GM23338 (cell line): ENCODE results near the gene NCKAP5. TPM values are rescaled to one million over a fixed set of nuclear protein-coding genes. Genes with fewer than 3 reads are reported as not detected.

Source experiments
- ATAC-seq: fragments of 200-7000 bp; cut with Tn5 transposase; 3 replicates; pipeline ENCODE4 v1.9.1; 2020
- DNase-seq: peaks from one replicate; pipeline ENCODE4 v3.0.0-alpha.2; 2015; ENCODE audit warnings: low spot score
- H2AFZ ChIP-seq: fragments of 200-600 bp; sonication (generic); 2 replicates; pipeline ENCODE4 v1.8.0; 2016; ENCODE audit warnings: antibody characterized with exemption, mild to moderate bottlenecking, moderate library complexity
- H3F3A ChIP-seq: fragments of 200-600 bp; sonication (generic); replicated peaks from 2 replicates; pipeline ENCODE4 v1.8.0; 2017; ENCODE audit warnings: antibody characterized with exemption, mixed run types, low read depth
- H3K27ac ChIP-seq: fragments of 200-600 bp; sonication (generic); 2 replicates; pipeline ENCODE4 v1.6.1; 2016; ENCODE audit warnings: low read depth
- H3K27me3 ChIP-seq: fragments of 200-600 bp; sonication (generic); 2 replicates; pipeline ENCODE4 v1.8.0; 2016; ENCODE audit warnings: mild to moderate bottlenecking, mixed run types, moderate library complexity; ENCODE audit not compliant: insufficient read depth
- H3K36me3 ChIP-seq: fragments of 200-600 bp; sonication (generic); 2 replicates; pipeline ENCODE4 v1.8.0; 2016; ENCODE audit warnings: mild to moderate bottlenecking; ENCODE audit not compliant: insufficient read depth
- H3K4me1 ChIP-seq: fragments of 200-600 bp; sonication (generic); 2 replicates; pipeline ENCODE4 v1.8.0; 2016; ENCODE audit warnings: mild to moderate bottlenecking, moderate library complexity; ENCODE audit not compliant: insufficient read depth
- H3K4me2 ChIP-seq: fragments of 200-600 bp; sonication (generic); 2 replicates; pipeline ENCODE4 v1.7.1; 2017; ENCODE audit warnings: mixed run types
- H3K4me3 ChIP-seq: fragments of 200-600 bp; sonication (generic); 2 replicates; pipeline ENCODE4 v1.6.1; 2016; ENCODE audit warnings: mixed run types
- H3K79me2 ChIP-seq: fragments of 200-600 bp; sonication (generic); replicated peaks from 2 replicates; pipeline ENCODE4 v1.8.0; 2017; ENCODE audit warnings: mild to moderate bottlenecking; ENCODE audit not compliant: insufficient read depth
- H3K9me2 ChIP-seq: fragments of 200-600 bp; sonication (generic); 2 replicates; pipeline ENCODE4 v1.8.0; 2017; ENCODE audit not compliant: insufficient read depth
- H4K20me1 ChIP-seq: fragments of 200-600 bp; sonication (generic); replicated peaks from 2 replicates; pipeline ENCODE4 v1.8.0; 2017; ENCODE audit warnings: mild to moderate bottlenecking; ENCODE audit not compliant: insufficient read depth
- H3K27ac Mint-ChIP-seq: 2 replicates; pipeline ENCODE4 v1.8.0; 2020; ENCODE audit warnings: inconsistent platforms, mild to moderate bottlenecking, moderate library complexity, mixed read lengths
- H3K27me3 Mint-ChIP-seq: 3 replicates; pipeline ENCODE4 v1.8.0; 2022; ENCODE audit warnings: low read depth, mild to moderate bottlenecking, moderate library complexity, mixed read lengths, inconsistent platforms; ENCODE audit not compliant: insufficient read depth, poor library complexity
- H3K36me3 Mint-ChIP-seq: 3 replicates; pipeline ENCODE4 v1.8.0; 2021; ENCODE audit warnings: low read depth, mild to moderate bottlenecking, inconsistent platforms, moderate library complexity, mixed read lengths
- H3K4me1 Mint-ChIP-seq: 3 replicates; pipeline ENCODE4 v1.8.0; 2020; ENCODE audit warnings: mild to moderate bottlenecking, inconsistent platforms, mixed read lengths
- H3K4me3 Mint-ChIP-seq: 3 replicates; pipeline ENCODE4 v1.8.0; 2021; ENCODE audit warnings: moderate library complexity, mild to moderate bottlenecking, inconsistent platforms, mixed read lengths
- H3K9me3 Mint-ChIP-seq: 3 replicates; pipeline ENCODE4 v1.8.0; 2020; ENCODE audit warnings: moderate library complexity, mild to moderate bottlenecking, inconsistent platforms, mixed read lengths
- CREB1 ChIP-seq: fragments of 250-450 bp; sonication (Bioruptor Pico); IDR thresholded peaks from 2 replicates; pipeline ENCODE4 v1.5.0; 2020; ENCODE audit warnings: low read depth, mild to moderate bottlenecking, moderate library complexity
- CTCF ChIP-seq, 2 experiments: fragments of 200-600 bp in 1 of 2; sonication (generic) in 1 of 2; conservative IDR thresholded peaks; 2 replicates each; pipeline versions ENCODE4 v1.5.1 to v1.6.1; 2016 to 2017; ENCODE audit warnings: antibody characterized with exemption in 2 of 2, low read depth in 2 of 2, mild to moderate bottlenecking in 2 of 2, moderate library complexity in 1 of 2
- ETS1 ChIP-seq: IDR thresholded peaks from 2 replicates; pipeline ENCODE4 v1.6.1; 2016; ENCODE audit warnings: antibody characterized with exemption
- EZH2 ChIP-seq: fragments of 200-600 bp; sonication (generic); IDR thresholded peaks from one replicate; pipeline ENCODE4 v1.8.0; 2017; ENCODE audit warnings: antibody characterized with exemption, mild to moderate bottlenecking, low read depth; ENCODE audit not compliant: unreplicated experiment
- EZH2phosphoT487 ChIP-seq: fragments of 200-600 bp; sonication (generic); IDR thresholded peaks from one replicate; pipeline ENCODE4 v1.8.1; 2018; ENCODE audit warnings: antibody characterized with exemption; ENCODE audit not compliant: unreplicated experiment
- JUNB ChIP-seq: IDR thresholded peaks from one replicate; pipeline ENCODE4 v1.6.1; 2016; ENCODE audit warnings: antibody characterized with exemption; ENCODE audit not compliant: unreplicated experiment
- NANOG ChIP-seq: IDR thresholded peaks from 2 replicates; pipeline ENCODE4 v1.6.1; 2016; ENCODE audit warnings: antibody characterized with exemption, borderline replicate concordance
- POLR2AphosphoS5 ChIP-seq: IDR thresholded peaks from 2 replicates; pipeline ENCODE4 v1.6.1; 2016; ENCODE audit warnings: antibody characterized with exemption, low read depth
- REST ChIP-seq: IDR thresholded peaks from one replicate; pipeline ENCODE4 v1.6.1; 2018; ENCODE audit warnings: antibody characterized with exemption; ENCODE audit not compliant: unreplicated experiment
- STAT1 ChIP-seq: IDR thresholded peaks from one replicate; pipeline ENCODE4 v1.6.1; 2016; ENCODE audit warnings: antibody characterized with exemption; ENCODE audit not compliant: unreplicated experiment
- ZNF114 ChIP-seq: fragments of 250-450 bp; sonication (Bioruptor Pico); IDR thresholded peaks from 2 replicates; pipeline ENCODE4 v1.5.0; 2020; ENCODE audit warnings: mild to moderate bottlenecking, moderate library complexity
- ZNF331 ChIP-seq: fragments of 250-450 bp; sonication (Bioruptor Pico); IDR thresholded peaks from 2 replicates; pipeline ENCODE4 v1.5.0; 2020; ENCODE audit warnings: low read depth, mild to moderate bottlenecking, moderate library complexity
- ZNF462 ChIP-seq: fragments of 250-450 bp; sonication (Bioruptor Pico); IDR thresholded peaks from 2 replicates; pipeline ENCODE4 v1.5.0; 2020; ENCODE audit warnings: mild to moderate bottlenecking, moderate library complexity
- polyA plus RNA-seq: library from polyadenylated mRNA; unstranded; fragments of >200 nt; fragmentation: Nextera tagmentation; extraction: Ambion mirVana; gene quantifications from 2 replicates; pipeline ENCODE4 v1.2.1, GENCODE V29; 2016
- total RNA-seq: library from RNA; depleted of rRNA; stranded (reverse); fragments of >200 nt; shearing (Covaris generic); gene quantifications from 2 replicates; pipeline ENCODE4 v1.2.3, GENCODE V29; 2014

Gene NCKAP5
- total and polyA plus RNA-seq, 2 experiments from 2014 or later, result 0.34 to 0.73 TPM

- no peaks in the 10 kb centered on the region for H3K9me2 ChIP-seq
- H3K4me2 ChIP-seq, result no peak overlapping the region
- H3K27ac Mint-ChIP-seq, result no peak overlapping the region
- no peak for DNase-seq
- no peak overlapping the region for H2AFZ ChIP-seq
- H3K36me3 Mint-ChIP-seq, result no peaks in the 10 kb centered on the region
- H4K20me1 ChIP-seq, result no peaks in the 10 kb centered on the region
- H3K79me2 ChIP-seq, result no peaks in the 10 kb centered on the region
- no peaks in the 10 kb centered on the region for H3F3A ChIP-seq
- no peaks in the 10 kb centered on the region for H3K27me3 ChIP-seq
- no peaks in the 10 kb centered on the region for H3K4me1 ChIP-seq
- H3K9me3 Mint-ChIP-seq, result no peaks in the 10 kb centered on the region
- no peak overlapping the region for H3K27ac ChIP-seq
- H3K27me3 Mint-ChIP-seq, result peaks cover 2% of the 10 kb centered on the region
- H3K4me1 Mint-ChIP-seq, result no peaks in the 10 kb centered on the region
- H3K4me3 ChIP-seq, result no peak overlapping the region
- TF ChIP-seq JUNB (no peak), CTCF (conservative IDR thresholded peaks at IDR 0.05; ENCODE audit: low read depth in 2 of 2) (no peak), ZNF462 (no peak), REST (no peak), CREB1 (CRISPR knock-in tag) (no peak), EZH2 (no peak), ZNF114 (CRISPR knock-in tag) (no peak), ETS1 (no peak), STAT1 (no peak), EZH2phosphoT487 (no peak), NANOG (no peak), ZNF331 (CRISPR knock-in tag) (no peak), POLR2AphosphoS5 (no peak)
- ATAC-seq, result no peak
- no peaks in the 10 kb centered on the region for H3K36me3 ChIP-seq
- H3K4me3 Mint-ChIP-seq, result no peak overlapping the region
These were observed 778.0 kb downstream of the NCKAP5 start for GRCh38 chr2:132790207-132790785.
